ENCODE data around the gene FXN. TPM values are rescaled to one million over a fixed set of nuclear protein-coding genes. Genes with fewer than 3 reads are reported as not detected.

The FXN gene
- total RNA-seq, 2 experiments from 2014 or later: 21.0 to 21.8 TPM

GRCh38 chr9:69058101-69058500, 22.5 kb downstream of the FXN start:
- Mint-ChIP-seq H3K4me3 (no peak overlapping the region), H3K27ac (no peak overlapping the region), H3K4me1 (ENCODE audit: low read depth) (peaks cover 6% of the 10 kb centered on the region), H3K27me3 (no peaks in the 10 kb centered on the region), H3K36me3 (ENCODE audit: low read depth) (peaks cover 34% of the 10 kb centered on the region), H3K9me3 (no peaks in the 10 kb centered on the region)
- no peak for ATAC-seq
- CTCF ChIA-PET: interaction anchor here (0.6 to 14.7 kb wide), 2 partner anchors 135 to 194 kb away, joined by 3 to 174 read pairs; no protein-coding TSS in a partner anchor
- no peak for DNase-seq
- intact Hi-C loops (cut with micrococcal nuclease): no loop called here
- TF ChIP-seq CTCF (IDR thresholded peaks at IDR 0.05): no peak
- POLR2A ChIA-PET: no interaction called here

GRCh38 chr9:69060766-69061165, 25.2 kb downstream of the FXN start:
- intact Hi-C loops (cut with micrococcal nuclease): no loop called here
- ATAC-seq: no peak
- TF ChIP-seq CTCF (IDR thresholded peaks at IDR 0.05): no peak
- no peaks in the 10 kb centered on the region for H3K27me3 Mint-ChIP-seq
- peaks cover 27% of the 10 kb centered on the region for H3K36me3 Mint-ChIP-seq (ENCODE audit: low read depth)
- H3K4me3 Mint-ChIP-seq: no peak overlapping the region
- H3K9me3 Mint-ChIP-seq: no peaks in the 10 kb centered on the region
- ChIA-PET CTCF (interaction anchor here (14.7 kb wide), 1 partner anchor 132 kb away, joined by 174 read pairs; no protein-coding TSS in a partner anchor), POLR2A (interaction anchor here (1.0 kb wide), 1 partner anchor 17 kb away, joined by 3 read pairs; no protein-coding TSS in a partner anchor)
- DNase-seq: no peak
- no peak overlapping the region for H3K27ac Mint-ChIP-seq
- peaks cover 6% of the 10 kb centered on the region for H3K4me1 Mint-ChIP-seq (ENCODE audit: low read depth)

- ChIA-PET CTCF (interaction anchor here (1.0 kb wide), 1 partner anchor 131 kb away, joined by 4 read pairs; no protein-coding TSS in a partner anchor), POLR2A (no interaction called here)
- Mint-ChIP-seq H3K27me3 (no peaks in the 10 kb centered on the region), H3K4me3 (no peak overlapping the region), H3K4me1 (ENCODE audit: low read depth) (peaks cover 6% of the 10 kb centered on the region), H3K9me3 (no peaks in the 10 kb centered on the region), H3K36me3 (ENCODE audit: low read depth) (peaks cover 26% of the 10 kb centered on the region), H3K27ac (no peak overlapping the region)
- ATAC-seq (no peak), DNase-seq (no peak)
- intact Hi-C loops (cut with micrococcal nuclease): no loop called here
- no peak for TF ChIP-seq CTCF (IDR thresholded peaks at IDR 0.05)
Observed at GRCh38 chr9:69062195-69062594, 26.6 kb downstream of the FXN start.

- intact Hi-C loops (cut with micrococcal nuclease): no loop called here
- Mint-ChIP-seq H3K27me3 (no peaks in the 10 kb centered on the region), H3K4me3 (no peak overlapping the region), H3K36me3 (ENCODE audit: low read depth) (peaks cover 26% of the 10 kb centered on the region), H3K4me1 (ENCODE audit: low read depth) (peaks cover 6% of the 10 kb centered on the region), H3K27ac (no peak overlapping the region), H3K9me3 (no peaks in the 10 kb centered on the region)
- POLR2A ChIA-PET: no interaction called here
- DNase-seq: no peak
- no peak for TF ChIP-seq CTCF (IDR thresholded peaks at IDR 0.05)
- CTCF ChIA-PET: interaction anchor here (1.0 to 2.4 kb wide), 2 partner anchors 10 to 129 kb away, joined by 3 to 7 read pairs; no protein-coding TSS in a partner anchor
- ATAC-seq: no peak
Observed at GRCh38 chr9:69063839-69064238, 28.3 kb downstream of the FXN start.

- POLR2A ChIA-PET: no interaction called here
Observed at GRCh38 chr9:69065660-69066059, 30.1 kb downstream of the FXN start.

More at GRCh38 chr9:69065660-69066059, 30.1 kb downstream of the FXN start:
- Mint-ChIP-seq H3K27ac (no peak overlapping the region), H3K27me3 (no peaks in the 10 kb centered on the region), H3K4me1 (ENCODE audit: low read depth) (peaks cover 1% of the 10 kb centered on the region), H3K4me3 (no peak overlapping the region), H3K9me3 (no peaks in the 10 kb centered on the region), H3K36me3 (ENCODE audit: low read depth) (peaks cover 22% of the 10 kb centered on the region)
- ATAC-seq (no peak), DNase-seq (no peak)
- intact Hi-C loops (cut with micrococcal nuclease): no loop called here
- CTCF ChIA-PET: interaction anchor here (2.4 kb wide), 1 partner anchor 128 kb away, joined by 7 read pairs; no protein-coding TSS in a partner anchor
- TF ChIP-seq CTCF (IDR thresholded peaks at IDR 0.05): no peak

Data from activated CD8-positive, alpha-beta T cell treated with anti-CD3 and anti-CD28 coated beads for 36 hours (primary cell).